HG03575 (cell line): ENCODE results near the gene JARID2.

ENCODE experiments used
- ATAC-seq: cut with Tn5 transposase; IDR thresholded peaks from one replicate; pipeline ENCODE4 v1.9.1; 2021; ENCODE audit not compliant: unreplicated experiment, insufficient number of reproducible peaks, low FRiP score; ENCODE audit errors: extremely low read depth

Gene JARID2

DNA sequence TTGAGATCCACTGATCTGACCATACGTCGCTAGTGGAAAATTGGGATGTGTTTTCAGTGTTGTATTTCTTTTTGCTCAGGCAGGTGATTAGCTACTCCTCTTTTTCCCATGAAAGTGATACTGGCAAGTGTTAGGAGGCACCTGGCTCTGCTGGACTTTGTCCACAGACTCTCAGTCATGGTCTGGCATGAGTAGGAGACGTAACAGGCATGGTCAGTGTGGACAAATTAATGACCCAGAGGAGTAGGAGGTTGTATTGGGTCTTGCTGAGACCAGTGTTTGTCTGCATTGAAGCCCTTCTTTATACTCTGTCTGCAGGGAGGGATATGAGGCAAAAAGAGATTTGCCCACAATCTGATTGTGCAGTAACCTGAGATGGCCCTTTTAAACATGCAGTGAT lies 238.3 kb downstream of the JARID2 start:
- ATAC-seq, result no peak

DNA sequence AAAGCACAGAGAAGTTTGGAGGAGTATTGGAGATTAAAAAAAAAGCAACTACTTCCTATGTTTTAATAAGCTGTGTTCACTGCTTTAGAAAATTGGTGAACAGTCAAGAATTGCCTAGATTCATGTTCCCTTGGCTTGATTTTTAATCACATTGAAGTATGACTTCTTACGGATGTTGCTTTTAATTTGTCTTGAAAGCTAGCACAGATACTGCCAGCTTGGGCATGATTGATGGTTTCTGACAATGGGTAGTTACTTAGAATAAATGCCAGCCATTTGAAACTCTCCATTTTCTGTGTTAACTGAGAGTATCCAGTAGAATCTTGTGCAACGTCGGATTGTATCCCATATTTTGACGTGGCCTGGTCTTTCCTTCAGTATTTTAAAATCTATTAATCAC lies 239.0 kb downstream of the JARID2 start:
- no peak for ATAC-seq

GRCh38 chr6:15485936-15486335 lies 240.1 kb downstream of the JARID2 start:
- no peak for ATAC-seq

- no peak for ATAC-seq
Measured at GRCh38 chr6:15487262-15487661, 241.4 kb downstream of the JARID2 start.

GRCh38 chr6:15489261-15489962 lies 243.5 kb downstream of the JARID2 start:
- ATAC-seq, result no peak

GRCh38 chr6:15490242-15491100 lies 244.6 kb downstream of the JARID2 start:
- no peak for ATAC-seq

GRCh38 chr6:15491255-15491985 lies 245.6 kb downstream of the JARID2 start:
- ATAC-seq, result no peak

DNA sequence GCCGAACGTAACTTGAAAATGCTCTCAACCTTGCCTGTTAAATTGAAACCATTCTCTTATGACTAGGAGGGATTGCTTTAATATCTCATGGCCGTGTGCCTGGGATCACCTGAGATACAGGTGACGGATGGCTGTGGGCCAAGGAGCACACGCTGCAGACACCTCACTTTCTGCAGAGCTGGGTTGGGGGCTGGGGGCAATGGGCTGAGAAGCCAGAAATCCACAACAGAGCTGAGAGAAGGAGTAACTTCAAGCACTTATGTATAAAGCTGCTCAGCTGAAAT lies 246.1 kb downstream of the JARID2 start:
- no peak for ATAC-seq

GRCh38 chr6:15493437-15494168 lies 247.7 kb downstream of the JARID2 start:
- ATAC-seq, result no peak

DNA sequence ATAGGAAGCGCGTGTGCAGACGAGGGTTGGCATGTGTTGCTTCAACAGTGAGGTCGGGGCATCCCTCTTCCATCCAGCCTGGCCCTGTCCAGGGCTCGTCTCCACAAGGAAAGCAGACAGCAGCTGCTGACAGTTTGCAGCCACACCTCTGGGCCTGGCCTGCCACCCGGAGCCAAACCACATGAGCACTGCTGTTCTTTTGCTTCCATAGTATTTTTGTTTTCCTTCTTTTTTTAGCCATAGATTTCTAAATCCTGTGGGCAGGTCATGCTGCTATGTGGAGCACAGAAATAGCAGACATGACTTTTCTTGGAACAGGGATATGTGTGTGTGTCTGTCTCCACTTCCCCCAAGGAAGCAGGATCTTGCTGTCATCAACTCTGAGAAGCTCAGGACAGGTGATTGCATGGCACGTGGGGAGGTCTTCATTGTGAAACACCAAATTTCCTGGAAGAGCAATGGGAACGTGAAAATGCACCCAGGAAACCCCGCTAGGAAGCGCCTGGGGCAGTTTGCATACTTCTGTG lies 249.6 kb downstream of the JARID2 start:
- ATAC-seq, result no peak

- ATAC-seq, result no peak
Measured at GRCh38 chr6:15496345-15497131, 250.7 kb downstream of the JARID2 start.

DNA sequence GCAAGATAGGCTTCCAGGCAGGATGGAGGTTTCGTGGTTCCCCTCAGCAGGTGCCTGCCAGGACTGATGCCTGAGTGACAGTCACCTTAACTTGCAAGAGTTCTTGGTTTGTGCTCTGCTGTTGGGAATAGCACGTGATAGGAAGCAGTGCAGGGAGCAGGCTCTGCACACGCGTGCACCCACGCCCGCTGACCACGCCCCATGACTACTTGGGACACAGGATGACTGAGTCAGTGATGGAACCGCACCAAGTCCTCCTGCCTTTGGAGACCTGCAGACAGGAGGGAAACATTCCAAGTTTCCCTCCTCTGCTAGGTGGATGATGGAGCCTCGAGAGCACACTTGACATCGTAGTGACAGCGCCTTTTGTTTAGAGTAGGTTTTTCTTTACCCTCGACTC lies 252.8 kb downstream of the JARID2 start:
- no peak for ATAC-seq

GRCh38 chr6:15499125-15499524 lies 253.3 kb downstream of the JARID2 start:
- ATAC-seq, result no peak

GRCh38 chr6:15499591-15499990 lies 253.7 kb downstream of the JARID2 start:
- ATAC-seq, result no peak

DNA sequence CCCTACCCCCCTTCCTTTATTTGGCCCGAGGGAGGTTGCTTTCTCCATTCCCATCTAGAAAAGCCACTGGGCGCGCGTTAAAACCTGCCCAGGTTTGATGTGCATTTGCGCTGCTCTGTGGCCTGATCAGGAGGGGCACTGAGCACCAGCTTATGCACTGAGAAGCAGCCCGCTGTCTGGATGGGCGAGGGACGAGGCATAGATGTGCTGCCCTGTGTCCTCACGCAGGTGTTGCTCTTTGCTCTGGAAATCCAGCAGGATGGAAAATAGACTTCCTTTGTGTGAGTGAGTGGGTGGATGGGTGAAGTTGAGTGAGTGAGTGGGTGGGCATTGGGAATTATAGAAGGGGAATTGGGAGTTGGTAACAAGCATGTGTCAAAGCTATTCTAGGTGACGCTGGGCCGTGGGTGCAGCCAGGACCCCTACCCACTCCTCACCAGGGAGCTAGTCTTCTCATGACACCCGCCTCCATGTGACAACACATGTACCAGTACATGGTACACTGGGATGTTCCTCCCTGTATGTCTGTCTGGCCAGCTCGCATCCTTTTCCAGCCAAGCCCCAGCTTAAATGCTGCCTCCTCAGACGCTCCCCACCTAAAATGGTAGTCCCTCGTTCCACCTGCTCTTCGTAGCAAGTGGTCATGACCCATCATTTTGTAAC lies 254.3 kb downstream of the JARID2 start:
- ATAC-seq, result no peak

GRCh38 chr6:15500901-15501825 lies 255.3 kb downstream of the JARID2 start:
- ATAC-seq, result no peak
